K562 (cell line): ENCODE measurements around the gene CTRB1. TPM values are rescaled to one million over a fixed set of nuclear protein-coding genes. Genes with fewer than 3 reads are reported as not detected.

Source experiments
- ATAC-seq: fragments of 200-7000 bp; cut with Tn5 transposase; 3 replicates; pipeline ENCODE4 v1.9.1; 2020; ENCODE audit warnings: moderate library complexity
- BruUV-seq: library from RNA; stranded (reverse); fragments of 400-500 nt; replicated peaks from 2 replicates; lab custom pipeline; 2021; lab: Mats Ljungman, UMichigan
- CTCF ChIA-PET: fragments of 300-600 bp; formaldehyde crosslinking; extraction: SDS; loops from one replicate; lab custom pipeline; 2021; ENCODE audit warnings: low intra/inter-chr PET ratio; lab: Yijun Ruan, JAX
- POLR2A ChIA-PET: fragments of 300-600, 350-650 bp; sonication (Branson Sonifier 250); formaldehyde crosslinking; extraction: SDS; loops from one replicate; lab custom pipeline; 2021; ENCODE audit warnings: antibody characterized with exemption, inconsistent platforms; lab: Yijun Ruan, JAX
- DNase-seq, 4 experiments: peaks; one replicate each; pipeline versions ENCODE4 v3.0.0 to v3.0.0-alpha.2; 2011 to 2018; ENCODE audit warnings: low spot score in 3 of 4, mixed read lengths in 3 of 4; ENCODE audit errors: extremely low read depth in 1 of 4
- FAIRE-seq: peaks from 2 replicates; lab custom pipeline; 2011; peaks lifted over from hg19 to GRCh38; lab: Jason Lieb, UNC
- H2AFZ ChIP-seq: 2 replicates; pipeline ENCODE4 v1.6.0; 2011; ENCODE audit warnings: low read depth, low read length, control low read depth, inconsistent platforms
- H3K27ac ChIP-seq: fragments of 200-600 bp; 3 replicates; pipeline ENCODE4 v1.8.0; 2011; ENCODE audit warnings: low read depth, mild to moderate bottlenecking, control low read depth, inconsistent platforms, low read length, moderate library complexity, mixed read lengths; ENCODE audit errors: extremely low read depth
- H3K27me3 ChIP-seq, 2 experiments: fragments of 300-600 bp in 1 of 2; 2 replicates in 1 of 2; 3 replicates in 1 of 2; pipeline versions ENCODE4 v1.6.0 to v1.8.0; 2011; ENCODE audit warnings: inconsistent platforms in 2 of 2, low read length in 2 of 2, mild to moderate bottlenecking in 1 of 2, mixed read lengths in 1 of 2, moderate library complexity in 1 of 2; ENCODE audit not compliant: control insufficient read depth in 2 of 2, insufficient read depth in 2 of 2
- H3K36me3 ChIP-seq: fragments of 300-600 bp; 3 replicates; pipeline ENCODE4 v1.8.0; 2011; ENCODE audit warnings: mild to moderate bottlenecking, low read length, inconsistent platforms; ENCODE audit not compliant: control insufficient read depth, insufficient read depth
- H3K4me1 ChIP-seq, 2 experiments: fragments of 200-600 bp in 1 of 2; replicated peaks in 1 of 2; 2 replicates in 1 of 2; 3 replicates in 1 of 2; pipeline versions ENCODE4 v1.5.1 to v1.8.0; 2011; ENCODE audit warnings: inconsistent platforms in 2 of 2, low read length in 2 of 2, mild to moderate bottlenecking in 1 of 2, mixed read lengths in 1 of 2, moderate library complexity in 1 of 2; ENCODE audit not compliant: control insufficient read depth in 2 of 2, insufficient read depth in 2 of 2
- H3K4me2 ChIP-seq: 2 replicates; pipeline ENCODE4 v1.6.1; 2011; ENCODE audit warnings: low read length, control low read depth, inconsistent platforms, mixed read lengths; ENCODE audit not compliant: insufficient read depth
- H3K4me3 ChIP-seq: fragments of 200-600 bp; sonication (generic), shearing (Covaris generic); 2 replicates; pipeline ENCODE4 v1.5.1; 2016; ENCODE audit warnings: control low read depth, inconsistent platforms
- H3K79me2 ChIP-seq: fragments of 200-600 bp; 3 replicates; pipeline ENCODE4 v1.8.0; 2011; ENCODE audit warnings: low read length, inconsistent platforms; ENCODE audit not compliant: control insufficient read depth, insufficient read depth
- H3K9ac ChIP-seq, 2 experiments: 2 replicates each; pipeline versions ENCODE4 v1.6.0 to v1.6.1; 2011; ENCODE audit warnings: low read depth in 2 of 2, low read length in 2 of 2, control low read depth in 1 of 2, inconsistent platforms in 1 of 2, mild to moderate bottlenecking in 1 of 2, mixed read lengths in 1 of 2; ENCODE audit not compliant: insufficient read depth in 1 of 2
- H3K9me1 ChIP-seq: one replicate; pipeline ENCODE4 v1.6.0; 2011; ENCODE audit warnings: inconsistent platforms, mild to moderate bottlenecking, low read length, moderate library complexity; ENCODE audit not compliant: control insufficient read depth, insufficient read depth
- H3K9me3 ChIP-seq: replicated peaks from 2 replicates; pipeline ENCODE4 v1.5.1; 2011; ENCODE audit warnings: low read depth, low read length, inconsistent platforms; ENCODE audit not compliant: control insufficient read depth, insufficient read depth
- H4K20me1 ChIP-seq: replicated peaks from 2 replicates; pipeline ENCODE4 v1.6.1; 2011; ENCODE audit warnings: low read length, inconsistent platforms, mixed read lengths; ENCODE audit not compliant: control insufficient read depth, insufficient read depth
- CEBPB ChIP-seq: fragments of 450-650 bp; IDR thresholded peaks from 2 replicates; pipeline ENCODE4 v1.6.1; 2016; ENCODE audit warnings: missing genetic modification characterization, missing compliant biosample characterization
- POLR2G ChIP-seq: fragments of 200-400 bp; formaldehyde crosslinking; IDR thresholded peaks from 2 replicates; pipeline ENCODE4 v1.6.1; 2017; ENCODE audit warnings: low read depth, mild to moderate bottlenecking, antibody characterized with exemption, low read length, moderate library complexity
- ZKSCAN3 ChIP-seq: fragments of 250-450 bp; sonication (Bioruptor Pico); IDR thresholded peaks from 2 replicates; pipeline ENCODE4 v1.4.0; 2020
- WGBS: fragments of 100-300 bp; shearing (Covaris generic); methylation state at CpG from one replicate; pipeline ENCODE4 v1.1.6; 2016; ENCODE audit warnings: low coverage, mixed read lengths; ENCODE audit not compliant: insufficient coverage; ENCODE audit errors: missing lambda C conversion rate; 5-methylcytosine and 5-hydroxymethylcytosine counted together
- in situ Hi-C: fragments of 300-500 bp; cut with MboI; formaldehyde crosslinking; loops from 4 replicates; pipeline ENCODE4 v1.15.0; 2018; ENCODE audit warnings: inconsistent platforms, mixed read lengths
- intact Hi-C: fragments of 100-400 bp; cut with micrococcal nuclease; formaldehyde crosslinking; loops from 2 replicates; pipeline ENCODE4 v1.14.2; 2022
- polyA plus RNA-seq, 8 experiments: library from polyadenylated mRNA; depleted of rRNA in 4 of 8; stranded (reverse) in 5 of 8; unstranded in 3 of 8; fragments of >200 nt; fragmentation: Nextera tagmentation in 2 of 8; fragmentation: Illumina TruSeq in 1 of 8; extraction: Ambion mirVana in 2 of 8; extraction: Trizol in 1 of 8; gene quantifications; 2 replicates each; pipeline versions ENCODE4 v1.2.1 to v1.2.3, GENCODE V29; 2011 to 2014; ENCODE audit warnings: inconsistent platforms in 1 of 8, missing spikeins in 1 of 8
- total RNA-seq, 7 experiments: library from RNA; depleted of rRNA in 6 of 7; stranded (reverse); fragments of >200 nt in 6 of 7; fragmentation: Illumina TruSeq in 2 of 7; extraction: Trizol in 2 of 7; gene quantifications; 2 replicates each; pipeline versions ENCODE4 v1.2.1 to v1.2.3, GENCODE V29; 2011 to 2021; ENCODE audit warnings: low replicate concordance in 1 of 7
- TF ChIP-seq, protein P1 (sequence below): fragments of 450-650 bp; IDR thresholded peaks from 2 replicates; pipeline ENCODE4 v1.6.1; 2018; ENCODE audit not compliant: partially characterized antibody

The CTRB1 gene
- total and polyA plus RNA-seq, 9 of the 15 experiments (the other 6 are each of a cell fraction or from before 2014, with no cell fraction given): 2.3 TPM; not detected in 8

DNA sequence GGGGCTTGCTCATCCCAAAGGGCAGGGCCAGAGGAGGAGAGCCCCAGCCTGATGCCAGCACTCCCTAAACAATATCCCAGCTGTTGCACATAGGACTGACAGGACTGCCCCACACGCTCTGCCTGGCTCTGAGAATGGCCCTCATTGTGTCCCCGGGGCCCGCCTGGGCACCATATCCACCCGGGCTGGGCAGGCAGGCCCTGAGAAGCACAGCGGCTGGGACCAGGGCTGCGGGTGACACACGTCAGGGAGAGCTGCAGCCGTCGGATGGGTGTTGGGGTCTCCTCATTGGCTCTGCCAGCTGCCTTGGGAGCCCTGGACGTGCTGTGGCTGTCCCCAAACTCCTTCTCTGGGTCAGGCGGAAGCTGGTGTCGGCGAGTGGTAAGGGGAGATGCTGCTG is 28.5 kb downstream of the CTRB1 start:
- Histone ChIP-seq H3K4me1 (peaks cover 17 to 81% of the 10 kb centered on the region in 2 experiments; a peak in 4 of 5 replicates), H4K20me1 (peaks cover 45% of the 10 kb centered on the region), H3K9me3 (no peaks in the 10 kb centered on the region), H3K27me3 (no peaks in the 10 kb centered on the region)
- in situ Hi-C loops: no loop called here
- ATAC-seq: no peak
- POLR2A ChIA-PET: interaction anchor here (0.6 to 0.9 kb wide), 2 partner anchors 148 to 171 kb away, joined by 3 read pairs; no protein-coding TSS in a partner anchor
- CTCF ChIA-PET: no interaction called here
- TF ChIP-seq POLR2G (0 out of 2 replicates have a peak, but pooled peaks have one; percentile 22), ZKSCAN3 (CRISPR knock-in tag) (no peak)
- TF ChIP-seq, all 486 proteins: peak for 1
- H3K4me3 ChIP-seq: no peak overlapping the region
- FAIRE-seq (no peak), DNase-seq (no peak)
- no peak overlapping the region for H3K27ac ChIP-seq
- no peaks in the 10 kb centered on the region for H3K9me1 ChIP-seq
- intact Hi-C loops: no loop called here
- no peak overlapping the region for H2AFZ ChIP-seq
- H3K9ac ChIP-seq: peak overlapping the region in 1 of 2 experiments; percentile 79; a peak in 2 of 4 replicates
- WGBS: 88% methylated on average over 10 of the region's 13 CpGs
- no TSS peak for BruUV-seq
- H3K79me2 ChIP-seq: peaks cover 34% of the 10 kb centered on the region
- H3K36me3 ChIP-seq: peaks cover 7% of the 10 kb centered on the region; the same call in 1 of the 3 replicates
- no peak overlapping the region for H3K4me2 ChIP-seq

DNA sequence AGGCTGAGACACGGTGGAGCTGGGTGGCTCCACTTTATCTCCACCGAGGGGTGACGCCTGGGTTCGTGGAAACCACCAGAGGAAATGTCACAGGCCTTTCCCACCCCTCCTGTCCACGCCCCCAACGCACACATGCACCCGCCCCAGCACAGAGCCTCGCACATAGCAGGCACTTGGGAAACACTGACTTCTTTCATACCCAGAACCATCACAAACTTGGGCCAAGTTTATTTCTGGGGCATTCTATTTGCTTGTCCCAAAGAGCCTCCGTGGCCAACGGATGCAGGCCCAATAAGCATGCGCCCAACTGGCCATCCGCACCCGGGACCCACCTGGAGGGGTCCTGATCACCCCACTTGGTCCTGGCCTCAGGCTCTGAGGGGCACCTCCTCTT is 29.4 kb downstream of the CTRB1 start:
- H4K20me1 ChIP-seq: peaks cover 45% of the 10 kb centered on the region
- ATAC-seq: no peak
- DNase-seq: peak in 1 of 4 experiments; percentile 26
- no peak for TF ChIP-seq CEBPB (tag)
- TF ChIP-seq, protein P1, sequence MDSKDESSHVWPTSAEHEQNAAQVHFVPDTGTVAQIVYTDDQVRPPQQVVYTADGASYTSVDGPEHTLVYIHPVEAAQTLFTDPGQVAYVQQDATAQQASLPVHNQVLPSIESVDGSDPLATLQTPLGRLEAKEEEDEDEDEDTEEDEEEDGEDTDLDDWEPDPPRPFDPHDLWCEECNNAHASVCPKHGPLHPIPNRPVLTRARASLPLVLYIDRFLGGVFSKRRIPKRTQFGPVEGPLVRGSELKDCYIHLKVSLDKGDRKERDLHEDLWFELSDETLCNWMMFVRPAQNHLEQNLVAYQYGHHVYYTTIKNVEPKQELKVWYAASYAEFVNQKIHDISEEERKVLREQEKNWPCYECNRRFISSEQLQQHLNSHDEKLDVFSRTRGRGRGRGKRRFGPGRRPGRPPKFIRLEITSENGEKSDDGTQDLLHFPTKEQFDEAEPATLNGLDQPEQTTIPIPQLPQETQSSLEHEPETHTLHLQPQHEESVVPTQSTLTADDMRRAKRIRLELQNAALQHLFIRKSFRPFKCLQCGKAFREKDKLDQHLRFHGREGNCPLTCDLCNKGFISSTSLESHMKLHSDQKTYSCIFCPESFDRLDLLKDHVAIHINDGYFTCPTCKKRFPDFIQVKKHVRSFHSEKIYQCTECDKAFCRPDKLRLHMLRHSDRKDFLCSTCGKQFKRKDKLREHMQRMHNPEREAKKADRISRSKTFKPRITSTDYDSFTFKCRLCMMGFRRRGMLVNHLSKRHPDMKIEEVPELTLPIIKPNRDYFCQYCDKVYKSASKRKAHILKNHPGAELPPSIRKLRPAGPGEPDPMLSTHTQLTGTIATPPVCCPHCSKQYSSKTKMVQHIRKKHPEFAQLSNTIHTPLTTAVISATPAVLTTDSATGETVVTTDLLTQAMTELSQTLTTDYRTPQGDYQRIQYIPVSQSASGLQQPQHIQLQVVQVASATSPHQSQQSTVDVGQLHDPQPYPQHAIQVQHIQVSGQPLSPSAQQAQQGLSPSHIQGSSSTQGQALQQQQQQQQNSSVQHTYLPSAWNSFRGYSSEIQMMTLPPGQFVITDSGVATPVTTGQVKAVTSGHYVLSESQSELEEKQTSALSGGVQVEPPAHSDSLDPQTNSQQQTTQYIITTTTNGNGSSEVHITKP: peak; percentile 56
- peak overlapping the region in 1 of 2 experiments; percentile 46; a peak in 1 of 4 replicates for H3K9ac ChIP-seq
- no peaks in the 10 kb centered on the region for H3K36me3 ChIP-seq
- no peak overlapping the region for H3K27ac ChIP-seq
- H3K27me3 ChIP-seq: no peaks in the 10 kb centered on the region
- intact Hi-C loops (no loop called here), in situ Hi-C loops (no loop called here)
- H3K9me1 ChIP-seq: no peaks in the 10 kb centered on the region
- WGBS: 53% methylated on average over 13 of the region's 13 CpGs
- FAIRE-seq: no peak
- no peak overlapping the region for H2AFZ ChIP-seq
- H3K4me2 ChIP-seq: no peak overlapping the region
- peaks cover 34% of the 10 kb centered on the region for H3K79me2 ChIP-seq
- no peaks in the 10 kb centered on the region for H3K9me3 ChIP-seq
- H3K4me1 ChIP-seq: peaks cover 17 to 85% of the 10 kb centered on the region in 2 experiments; a peak in 4 of 5 replicates
- no TSS peak for BruUV-seq
- ChIA-PET CTCF (no interaction called here), POLR2A (no interaction called here)
- no peak overlapping the region for H3K4me3 ChIP-seq
